PC-3 (cell line): ENCODE measurements around the gene RANBP3. TPM values are rescaled to one million over a fixed set of nuclear protein-coding genes. Genes with fewer than 3 reads are reported as not detected.

Experiments used
- ATAC-seq: fragments of 200-7000 bp; cut with Tn5 transposase; 2 replicates; pipeline ENCODE4 v1.9.1; 2020; ENCODE audit warnings: mild to moderate bottlenecking, moderate library complexity
- BruUV-seq: library from RNA; stranded (reverse); fragments of 400-500 nt; replicated peaks from 2 replicates; lab custom pipeline; 2021; lab: Mats Ljungman, UMichigan
- CTCF ChIA-PET: fragments of 300-600 bp; sonication (Branson Sonifier 250); formaldehyde crosslinking; loops from one replicate; lab custom pipeline; 2022; ENCODE audit warnings: antibody characterized with exemption; lab: Charles Lee
- POLR2A ChIA-PET: fragments of 300-600 bp; sonication (Branson Sonifier 250); formaldehyde crosslinking; loops from one replicate; lab custom pipeline; 2022; ENCODE audit warnings: antibody characterized with exemption; ENCODE audit not compliant: unreplicated experiment; lab: Charles Lee
- DNase-seq: peaks from one replicate; pipeline ENCODE4 v3.0.0-alpha.2; 2015
- H2AFZ ChIP-seq: fragments of 300-600 bp; sonication (generic); 2 replicates; pipeline ENCODE4 v1.6.0; 2016; ENCODE audit warnings: antibody characterized with exemption, low read length
- H3F3A ChIP-seq: fragments of 300-600 bp; sonication (generic); one replicate; pipeline ENCODE4 v1.6.0; 2017; ENCODE audit warnings: antibody characterized with exemption, low read length, control low read depth, mild to moderate bottlenecking; ENCODE audit not compliant: unreplicated experiment
- H3K27ac ChIP-seq: fragments of 300-600 bp; sonication (generic); 2 replicates; pipeline ENCODE4 v1.5.1; 2016; ENCODE audit warnings: mild to moderate bottlenecking, low read length
- H3K27me3 ChIP-seq: fragments of 300-600 bp; sonication (generic); 2 replicates; pipeline ENCODE4 v1.6.1; 2016; ENCODE audit warnings: low read length, mixed read lengths
- H3K36me3 ChIP-seq: fragments of 300-600 bp; sonication (generic); 2 replicates; pipeline ENCODE4 v1.6.1; 2016; ENCODE audit warnings: low read depth, mixed run types, low read length, mixed read lengths
- H3K4me1 ChIP-seq: fragments of 300-600 bp; sonication (generic); 2 replicates; pipeline ENCODE4 v1.5.1; 2016; ENCODE audit warnings: low read length; ENCODE audit not compliant: insufficient read depth
- H3K4me2 ChIP-seq: fragments of 300-600 bp; sonication (generic); 2 replicates; pipeline ENCODE4 v1.6.0; 2016; ENCODE audit warnings: low read length
- H3K4me3 ChIP-seq: fragments of 300-600 bp; sonication (generic); 2 replicates; pipeline ENCODE4 v1.5.1; 2016; ENCODE audit warnings: mild to moderate bottlenecking, low read length, mixed read lengths
- H3K79me2 ChIP-seq: fragments of 300-600 bp; sonication (generic); 2 replicates; pipeline ENCODE4 v1.6.1; 2017; ENCODE audit warnings: low read length, mixed read lengths
- H3K9ac ChIP-seq: fragments of 300-600 bp; sonication (generic); 2 replicates; pipeline ENCODE4 v1.6.0; 2016; ENCODE audit warnings: mild to moderate bottlenecking, low read length
- H3K9me2 ChIP-seq: fragments of 300-600 bp; sonication (generic); replicated peaks from 2 replicates; pipeline ENCODE4 v1.6.1; 2016; ENCODE audit warnings: mixed run types, low read length, mixed read lengths
- H3K9me3 ChIP-seq: fragments of 300-600 bp; sonication (generic); 2 replicates; pipeline ENCODE4 v1.6.1; 2016; ENCODE audit warnings: low read length, mixed read lengths
- H4K20me1 ChIP-seq: fragments of 300-600 bp; sonication (generic); 2 replicates; pipeline ENCODE4 v1.6.1; 2016; ENCODE audit warnings: low read length, mixed read lengths
- CTCF ChIP-seq: fragments of 300-600 bp; sonication (generic); conservative IDR thresholded peaks from 2 replicates; pipeline ENCODE4 v1.5.1; 2017; ENCODE audit warnings: antibody characterized with exemption, low read depth, mild to moderate bottlenecking, low read length
- EZH2 ChIP-seq: fragments of 300-600 bp; sonication (generic); IDR thresholded peaks from one replicate; pipeline ENCODE4 v1.6.1; 2017; ENCODE audit warnings: antibody characterized with exemption, mild to moderate bottlenecking, low read length; ENCODE audit not compliant: unreplicated experiment
- EZH2phosphoT487 ChIP-seq: fragments of 300-600 bp; sonication (generic); IDR thresholded peaks from 2 replicates; pipeline ENCODE4 v1.6.1; 2018; ENCODE audit warnings: mild to moderate bottlenecking, antibody characterized with exemption, low read length, borderline replicate concordance
- intact Hi-C: fragments of 100-400 bp; cut with micrococcal nuclease; formaldehyde crosslinking; loops from 2 replicates; pipeline ENCODE4 v1.9.0; 2023
- total RNA-seq: library from RNA; depleted of rRNA; stranded (reverse); fragments of >200 nt; gene quantifications from 2 replicates; pipeline ENCODE4 v1.2.3, GENCODE V29; 2014

Gene RANBP3
- total RNA-seq, 1 experiment from 2014 or later = 114 TPM

GRCh38 chr19:5903056-5903623 lies 74.8 kb downstream of the RANBP3 start:
- H3K27me3 ChIP-seq = no peaks in the 10 kb centered on the region
- H3K79me2 ChIP-seq = peaks cover 53% of the 10 kb centered on the region
- H3K9me3 ChIP-seq = no peaks in the 10 kb centered on the region
- no peaks in the 10 kb centered on the region for H3F3A ChIP-seq
- POLR2A ChIA-PET = interaction anchor here (0.6 to 1.0 kb wide), 2 partner anchors 17 to 75 kb away, joined by 4 read pairs; no protein-coding TSS in a partner anchor
- CTCF ChIA-PET = interaction anchor here (2.6 kb wide), 1 partner anchor 99 kb away, joined by 27 read pairs; no protein-coding TSS in a partner anchor
- DNase-seq (no peak), ATAC-seq (no peak)
- H3K36me3 ChIP-seq = peaks cover 14% of the 10 kb centered on the region; the same call in 1 of the 2 replicates
- peaks cover 20% of the 10 kb centered on the region for H4K20me1 ChIP-seq
- H2AFZ ChIP-seq = peak overlapping the region; percentile 88
- TF ChIP-seq EZH2 = no peak
- TF ChIP-seq EZH2phosphoT487 = no peak
- TF ChIP-seq CTCF = no peak
- peak overlapping the region; percentile 94 for H3K4me3 ChIP-seq
- intact Hi-C loops = no loop called here
- peaks cover 9% of the 10 kb centered on the region for H3K4me1 ChIP-seq
- BruUV-seq = TSS peak; percentile 71
- H3K9ac ChIP-seq = peak overlapping the region; percentile 99
- H3K9me2 ChIP-seq = no peaks in the 10 kb centered on the region
- H3K27ac ChIP-seq = peak overlapping the region; percentile 82
- H3K4me2 ChIP-seq = peak overlapping the region; percentile 90

GRCh38 chr19:5900976-5901375 lies 77.0 kb downstream of the RANBP3 start:
- H3K9me2 ChIP-seq = no peaks in the 10 kb centered on the region
- intact Hi-C loops = no loop called here
- DNase-seq = no peak
- H3K4me1 ChIP-seq = peaks cover 9% of the 10 kb centered on the region
- no peak overlapping the region for H2AFZ ChIP-seq
- no peak overlapping the region for H3K4me3 ChIP-seq
- H3F3A ChIP-seq = no peaks in the 10 kb centered on the region
- no peaks in the 10 kb centered on the region for H3K27me3 ChIP-seq
- H3K4me2 ChIP-seq = no peak overlapping the region
- no peak for ATAC-seq
- peaks cover 17% of the 10 kb centered on the region; the same call in 1 of the 2 replicates for H3K36me3 ChIP-seq
- BruUV-seq = no TSS peak
- H3K9ac ChIP-seq = no peak overlapping the region
- H3K27ac ChIP-seq = no peak overlapping the region
- ChIA-PET CTCF (no interaction called here), POLR2A (no interaction called here)
- H3K79me2 ChIP-seq = peaks cover 59% of the 10 kb centered on the region
- peaks cover 29% of the 10 kb centered on the region for H4K20me1 ChIP-seq
- TF ChIP-seq EZH2phosphoT487 = no peak
- TF ChIP-seq EZH2 = no peak
- TF ChIP-seq CTCF = no peak
- H3K9me3 ChIP-seq = no peaks in the 10 kb centered on the region
